Muscle layer of duodenum (tissue), 2 donors: ENCODE measurements around the gene VAV3.

Experiments used
- H3K27ac ChIP-seq: one replicate; pipeline ENCODE4 v1.7.0; 2013; ENCODE audit warnings: mild to moderate bottlenecking, low read length
- H3K27me3 ChIP-seq: one replicate; pipeline ENCODE4 v1.7.0; 2013; ENCODE audit warnings: low read depth, mild to moderate bottlenecking, control low read depth, low read length
- H3K36me3 ChIP-seq, 2 donors: one replicate each; pipeline ENCODE4 v1.7.0; 2013; ENCODE audit warnings: low read length in 2 of 2, control low read depth in 1 of 2, mild to moderate bottlenecking in 1 of 2; ENCODE audit not compliant: insufficient read depth in 2 of 2, control insufficient read depth in 1 of 2
- H3K4me1 ChIP-seq, 2 donors: one replicate each; pipeline ENCODE4 v1.7.0; 2013; ENCODE audit warnings: low read length in 2 of 2, mild to moderate bottlenecking in 2 of 2, control low read depth in 1 of 2, moderate library complexity in 1 of 2; ENCODE audit not compliant: insufficient read depth in 2 of 2, control insufficient read depth in 1 of 2
- H3K4me3 ChIP-seq, 2 donors: one replicate each; pipeline ENCODE4 v1.7.0; 2013; ENCODE audit warnings: low read length in 2 of 2, low read depth in 1 of 2, mild to moderate bottlenecking in 1 of 2
- H3K9me3 ChIP-seq, 2 donors: one replicate each; pipeline ENCODE4 v1.7.0; 2013; ENCODE audit warnings: low read length in 2 of 2, control low read depth in 1 of 2, mild to moderate bottlenecking in 1 of 2; ENCODE audit not compliant: control insufficient read depth in 1 of 2
- donor health status: healthy.

VAV3 gene

GRCh38 chr1:107597290-107597689 lies 367.7 kb downstream of the VAV3 start:
- H3K4me1 ChIP-seq = no peaks in the 10 kb centered on the region
- H3K4me3 ChIP-seq = no peak overlapping the region
- H3K36me3 ChIP-seq = no peaks in the 10 kb centered on the region
- H3K27me3 ChIP-seq = no peaks in the 10 kb centered on the region
- no peak overlapping the region for H3K27ac ChIP-seq
- H3K9me3 ChIP-seq = no peaks in the 10 kb centered on the region

DNA sequence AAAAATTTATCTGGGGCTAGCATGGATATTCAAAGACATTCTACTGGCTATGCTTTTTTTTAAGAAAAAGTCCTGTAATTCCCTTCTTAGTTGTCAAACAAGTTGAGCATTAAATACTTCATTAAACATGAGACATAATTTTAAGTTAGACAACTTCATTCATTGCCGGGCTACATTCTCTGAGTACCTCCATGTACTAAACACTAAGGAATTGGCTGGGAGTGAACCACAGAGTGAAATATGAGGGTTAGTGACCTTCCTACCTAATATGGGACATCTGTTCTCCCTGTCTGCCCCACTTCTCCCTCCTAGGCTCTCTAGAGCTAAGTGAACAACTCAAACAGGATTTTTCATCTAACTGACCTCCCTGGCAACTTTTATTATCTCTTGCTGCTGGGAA lies 370.4 kb downstream of the VAV3 start:
- H3K27ac ChIP-seq = no peak overlapping the region

GRCh38 chr1:107593501-107594209 lies 371.3 kb downstream of the VAV3 start:
- Histone ChIP-seq H3K4me3 (no peak overlapping the region), H3K36me3 (no peaks in the 10 kb centered on the region), H3K27ac (no peak overlapping the region), H3K4me1 (no peaks in the 10 kb centered on the region), H3K27me3 (no peaks in the 10 kb centered on the region), H3K9me3 (no peaks in the 10 kb centered on the region)

More for the DNA sequence above, 370.4 kb downstream of the VAV3 start:
- no peak overlapping the region for H3K4me3 ChIP-seq
- no peaks in the 10 kb centered on the region for H3K27me3 ChIP-seq
- H3K36me3 ChIP-seq = no peaks in the 10 kb centered on the region
- H3K9me3 ChIP-seq = no peaks in the 10 kb centered on the region
- H3K4me1 ChIP-seq = no peaks in the 10 kb centered on the region

DNA sequence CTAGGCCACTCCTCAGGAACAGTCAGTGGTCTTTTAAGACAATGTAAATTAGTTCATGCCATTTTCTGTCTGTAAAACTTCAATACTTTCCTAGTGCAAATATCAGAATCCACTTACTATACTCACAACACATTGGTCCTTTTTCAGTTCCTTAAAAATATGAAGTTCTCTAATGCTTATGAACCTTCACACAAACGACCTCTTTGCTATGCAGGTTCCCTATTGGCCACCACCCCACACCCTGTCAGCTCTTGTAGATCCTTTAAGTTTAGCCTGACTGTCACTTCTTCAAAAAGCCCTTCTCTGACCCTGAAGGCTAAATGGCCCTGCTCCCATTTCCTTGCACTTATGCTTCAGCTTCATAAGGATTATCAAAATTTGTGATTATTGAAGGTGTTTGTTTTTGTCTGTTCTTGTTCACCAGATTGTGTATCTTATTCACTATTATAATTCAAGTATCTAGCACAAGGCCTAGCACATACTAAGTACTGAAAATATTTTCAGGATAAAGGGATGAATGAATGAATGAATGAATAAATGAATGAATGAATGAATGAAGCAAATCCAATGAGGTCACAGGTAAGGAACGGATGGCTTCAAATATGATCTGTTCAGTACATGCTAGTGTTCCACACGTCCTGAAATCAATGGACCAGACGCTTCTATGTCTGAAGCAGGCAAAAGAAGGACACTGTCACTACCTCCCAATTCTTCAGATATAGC lies 373.9 kb downstream of the VAV3 start:
- no peaks in the 10 kb centered on the region for H3K27me3 ChIP-seq
- H3K4me1 ChIP-seq = no peaks in the 10 kb centered on the region
- no peak overlapping the region for H3K27ac ChIP-seq
- no peaks in the 10 kb centered on the region for H3K9me3 ChIP-seq
- H3K4me3 ChIP-seq = no peak overlapping the region
- no peaks in the 10 kb centered on the region for H3K36me3 ChIP-seq

GRCh38 chr1:107590087-107590486 lies 374.9 kb downstream of the VAV3 start:
- Histone ChIP-seq H3K4me3 (no peak overlapping the region), H3K36me3 (no peaks in the 10 kb centered on the region), H3K9me3 (no peaks in the 10 kb centered on the region), H3K27ac (no peak overlapping the region), H3K4me1 (no peaks in the 10 kb centered on the region), H3K27me3 (no peaks in the 10 kb centered on the region)

- H3K4me1 ChIP-seq = no peaks in the 10 kb centered on the region
- H3K9me3 ChIP-seq = no peaks in the 10 kb centered on the region
- H3K4me3 ChIP-seq = no peak overlapping the region
- no peaks in the 10 kb centered on the region for H3K36me3 ChIP-seq
- no peak overlapping the region for H3K27ac ChIP-seq
- H3K27me3 ChIP-seq = no peaks in the 10 kb centered on the region
Observed at GRCh38 chr1:107588321-107588720, 376.7 kb downstream of the VAV3 start.

DNA sequence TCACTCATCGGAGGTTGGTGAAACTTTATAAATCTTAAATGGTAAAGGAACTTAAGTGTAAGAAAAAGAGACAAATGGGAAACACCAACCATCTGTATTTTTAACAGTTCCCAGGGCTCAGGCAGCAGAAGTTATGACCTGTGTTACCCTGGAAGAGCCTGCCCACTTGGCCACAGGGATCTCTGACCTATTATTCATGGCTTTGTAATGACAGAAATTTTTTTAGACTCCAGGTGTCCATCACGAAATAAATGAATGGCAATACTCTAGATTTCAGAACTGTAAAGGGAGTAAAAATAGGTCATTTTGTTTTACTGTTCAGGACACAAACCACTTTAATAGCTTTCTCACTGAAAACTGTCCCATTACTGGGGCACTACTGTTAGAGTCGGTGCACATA lies 389.8 kb downstream of the VAV3 start:
- Histone ChIP-seq H3K27ac (no peak overlapping the region), H3K9me3 (no peaks in the 10 kb centered on the region), H3K36me3 (no peaks in the 10 kb centered on the region), H3K27me3 (no peaks in the 10 kb centered on the region), H3K4me1 (no peaks in the 10 kb centered on the region), H3K4me3 (no peak overlapping the region)

DNA sequence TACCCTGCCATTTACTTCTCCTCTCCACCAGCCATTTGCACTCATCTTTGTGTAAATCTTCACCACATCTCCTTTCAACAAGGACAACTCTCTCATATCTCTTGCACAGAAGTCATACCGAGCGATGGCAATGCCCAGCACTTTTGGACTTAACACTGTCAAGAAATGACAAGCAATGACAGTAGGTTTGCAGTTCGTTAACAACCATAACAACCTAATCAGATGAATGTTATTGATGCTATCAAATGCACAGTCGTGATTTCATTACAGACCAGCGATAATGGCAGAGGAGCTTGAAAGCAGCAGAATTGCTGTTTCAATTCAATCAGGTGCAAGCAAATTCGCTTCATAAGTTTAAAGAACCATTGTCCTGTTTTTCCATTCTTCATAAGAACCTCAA lies 390.9 kb downstream of the VAV3 start:
- no peaks in the 10 kb centered on the region for H3K9me3 ChIP-seq
- H3K4me3 ChIP-seq = no peak overlapping the region
- H3K27ac ChIP-seq = no peak overlapping the region
- H3K4me1 ChIP-seq = no peaks in the 10 kb centered on the region
- H3K36me3 ChIP-seq = no peaks in the 10 kb centered on the region
- no peaks in the 10 kb centered on the region for H3K27me3 ChIP-seq

- Histone ChIP-seq H3K27me3 (no peaks in the 10 kb centered on the region), H3K27ac (no peak overlapping the region), H3K4me3 (no peak overlapping the region), H3K9me3 (no peaks in the 10 kb centered on the region), H3K4me1 (no peaks in the 10 kb centered on the region), H3K36me3 (no peaks in the 10 kb centered on the region)
Observed at GRCh38 chr1:107572674-107573211, 392.2 kb downstream of the VAV3 start.

GRCh38 chr1:107570768-107571167 lies 394.2 kb downstream of the VAV3 start:
- Histone ChIP-seq H3K4me3 (no peak overlapping the region), H3K27ac (no peak overlapping the region), H3K9me3 (no peaks in the 10 kb centered on the region)

DNA sequence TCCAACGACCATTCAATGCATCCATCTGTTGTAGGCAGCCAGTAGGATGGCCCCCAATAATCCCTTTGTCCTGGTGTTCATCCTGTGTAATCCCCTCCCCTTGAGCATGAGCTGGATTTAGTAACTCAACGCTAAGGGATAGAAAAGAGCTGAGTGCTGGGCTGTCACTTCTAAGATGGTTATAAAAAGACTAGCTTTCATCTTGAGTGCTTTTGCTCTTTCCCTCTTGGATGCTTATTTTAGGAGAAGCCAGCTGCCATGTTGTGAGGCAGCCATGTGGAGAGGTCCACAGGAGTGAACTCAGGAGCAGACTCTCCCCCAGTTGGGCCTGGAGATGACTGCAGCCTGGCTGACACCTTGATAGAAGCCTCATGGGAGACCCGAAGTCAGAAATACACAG lies 401.5 kb downstream of the VAV3 start:
- H3K4me3 ChIP-seq = no peak overlapping the region
- H3K27ac ChIP-seq = no peak overlapping the region
- H3K9me3 ChIP-seq = no peaks in the 10 kb centered on the region
- H3K27me3 ChIP-seq = no peaks in the 10 kb centered on the region
- no peaks in the 10 kb centered on the region for H3K36me3 ChIP-seq
- H3K4me1 ChIP-seq = no peaks in the 10 kb centered on the region

More at GRCh38 chr1:107570768-107571167, 394.2 kb downstream of the VAV3 start:
- no peaks in the 10 kb centered on the region for H3K4me1 ChIP-seq
- no peaks in the 10 kb centered on the region for H3K36me3 ChIP-seq
- H3K27me3 ChIP-seq = no peaks in the 10 kb centered on the region
